ENCODE measurements around the gene GNB1L. TPM values are rescaled to one million over a fixed set of nuclear protein-coding genes. Genes with fewer than 3 reads are reported as not detected.

GNB1L gene
- total RNA-seq, 1 donor = 5.2 TPM

DNA sequence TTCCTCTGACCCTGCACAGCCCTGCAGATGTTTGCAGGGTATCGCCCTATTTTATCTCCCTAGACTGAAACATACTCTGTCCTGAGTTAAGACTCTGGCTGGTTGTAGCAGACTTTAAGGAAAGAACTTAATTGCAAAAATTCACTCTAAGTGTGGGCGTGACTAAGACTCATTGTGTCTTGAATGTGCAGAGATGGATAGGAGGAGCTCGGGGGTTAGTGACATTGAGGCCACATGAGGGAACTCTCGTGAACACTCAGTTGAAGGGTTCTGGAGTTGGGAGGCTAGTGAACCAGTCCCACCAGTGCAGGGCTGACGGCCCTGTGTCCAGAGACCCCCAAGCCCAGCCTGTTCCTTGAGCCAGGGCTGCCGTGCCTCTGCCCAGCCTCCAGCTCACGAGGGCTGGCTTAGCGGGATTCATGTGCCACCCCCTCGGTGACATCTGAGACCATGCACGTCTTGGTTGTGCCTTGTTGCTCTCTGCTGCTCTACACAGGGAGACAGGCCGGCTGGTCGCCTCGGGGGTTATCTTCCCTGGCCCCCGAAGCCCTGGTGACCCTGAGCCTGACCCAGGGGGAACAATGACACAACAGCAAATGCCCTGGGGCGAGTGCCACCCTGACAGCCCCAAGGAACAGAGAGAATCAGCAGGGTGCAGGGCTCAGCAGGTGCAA is 105.5 kb downstream of the GNB1L start:
- TF ChIP-seq, protein P1, sequence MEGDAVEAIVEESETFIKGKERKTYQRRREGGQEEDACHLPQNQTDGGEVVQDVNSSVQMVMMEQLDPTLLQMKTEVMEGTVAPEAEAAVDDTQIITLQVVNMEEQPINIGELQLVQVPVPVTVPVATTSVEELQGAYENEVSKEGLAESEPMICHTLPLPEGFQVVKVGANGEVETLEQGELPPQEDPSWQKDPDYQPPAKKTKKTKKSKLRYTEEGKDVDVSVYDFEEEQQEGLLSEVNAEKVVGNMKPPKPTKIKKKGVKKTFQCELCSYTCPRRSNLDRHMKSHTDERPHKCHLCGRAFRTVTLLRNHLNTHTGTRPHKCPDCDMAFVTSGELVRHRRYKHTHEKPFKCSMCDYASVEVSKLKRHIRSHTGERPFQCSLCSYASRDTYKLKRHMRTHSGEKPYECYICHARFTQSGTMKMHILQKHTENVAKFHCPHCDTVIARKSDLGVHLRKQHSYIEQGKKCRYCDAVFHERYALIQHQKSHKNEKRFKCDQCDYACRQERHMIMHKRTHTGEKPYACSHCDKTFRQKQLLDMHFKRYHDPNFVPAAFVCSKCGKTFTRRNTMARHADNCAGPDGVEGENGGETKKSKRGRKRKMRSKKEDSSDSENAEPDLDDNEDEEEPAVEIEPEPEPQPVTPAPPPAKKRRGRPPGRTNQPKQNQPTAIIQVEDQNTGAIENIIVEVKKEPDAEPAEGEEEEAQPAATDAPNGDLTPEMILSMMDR (IDR thresholded peaks at IDR 0.05; ENCODE audit: insufficient read depth, low read length) = no peak
- no peak for DNase-seq (ENCODE audit: low read depth)
- H3K4me3 ChIP-seq (ENCODE audit: low read depth, low read length) = no peak overlapping the region

DNA sequence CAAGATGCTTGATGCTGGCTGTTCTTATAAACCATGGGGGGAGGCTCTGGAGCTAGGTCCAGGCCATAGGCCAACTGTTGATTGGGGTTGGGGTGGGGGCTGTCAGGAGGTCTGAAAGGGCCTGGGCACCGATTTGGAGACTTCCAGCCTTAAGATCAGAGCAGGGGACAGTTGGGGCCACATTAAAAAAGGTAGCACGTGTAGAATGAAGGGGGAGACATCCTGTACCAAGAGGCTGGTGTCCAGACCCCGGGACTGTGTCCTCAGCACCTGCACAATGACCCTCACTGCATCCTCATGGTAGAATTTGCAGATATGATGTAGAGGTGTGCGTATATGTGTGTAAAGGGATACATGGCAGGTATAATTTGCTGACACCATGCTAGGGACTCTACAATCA is 106.5 kb downstream of the GNB1L start:
- TF ChIP-seq, protein P1 (IDR thresholded peaks at IDR 0.05; ENCODE audit: insufficient read depth, low read length) = no peak
- no peak for DNase-seq (ENCODE audit: low read depth)
- no peak overlapping the region for H3K4me3 ChIP-seq (ENCODE audit: low read depth, low read length)

DNA sequence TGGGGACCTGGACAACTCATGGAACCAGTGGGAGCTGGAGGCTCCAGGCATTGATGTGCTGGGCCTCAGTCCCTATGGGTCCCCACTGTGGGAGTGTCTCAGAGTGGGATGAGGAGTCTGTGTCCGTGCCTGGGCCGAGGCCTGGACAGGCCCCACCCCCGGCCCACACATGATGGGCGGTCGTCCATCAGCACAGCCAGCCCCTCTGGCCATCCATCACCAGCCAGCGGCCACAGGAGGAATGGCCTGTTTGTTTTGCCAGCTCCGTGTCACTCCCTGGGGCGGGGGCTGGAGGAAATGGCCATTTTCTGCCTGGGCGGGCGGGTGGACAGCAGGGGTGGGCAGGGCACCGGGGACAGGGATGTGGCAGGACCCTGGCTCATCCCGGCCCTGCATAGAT is 107.1 kb downstream of the GNB1L start:
- DNase-seq (ENCODE audit: low read depth) = no peak
- no peak overlapping the region for H3K4me3 ChIP-seq (ENCODE audit: low read depth, low read length)
- TF ChIP-seq, protein P1 (IDR thresholded peaks at IDR 0.05; ENCODE audit: insufficient read depth, low read length) = no peak

DNA sequence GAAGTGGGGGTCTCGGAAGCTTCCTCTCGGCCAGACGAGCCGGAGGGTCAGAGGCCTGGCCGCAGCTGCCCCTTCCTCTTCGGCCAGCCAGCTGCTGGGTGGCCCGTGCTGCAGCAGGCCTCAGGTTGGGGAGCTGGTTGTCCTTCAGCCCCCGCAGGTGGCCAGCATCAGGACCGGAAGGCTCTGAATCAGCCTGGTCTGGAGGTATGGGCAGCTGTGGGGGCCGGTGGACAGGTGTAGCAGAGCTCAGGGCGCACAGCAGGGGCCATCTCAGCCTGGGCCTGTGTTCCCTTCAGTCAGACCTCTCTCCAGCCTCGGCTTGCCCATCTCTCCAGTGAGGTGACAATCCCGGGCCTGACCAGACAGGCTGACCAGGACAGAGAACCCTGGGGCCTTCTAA is 107.9 kb downstream of the GNB1L start:
- TF ChIP-seq, protein P1 (IDR thresholded peaks at IDR 0.05; ENCODE audit: insufficient read depth, low read length) = no peak
- DNase-seq (ENCODE audit: low read depth) = no peak
- H3K4me3 ChIP-seq (ENCODE audit: low read depth, low read length) = no peak overlapping the region

DNA sequence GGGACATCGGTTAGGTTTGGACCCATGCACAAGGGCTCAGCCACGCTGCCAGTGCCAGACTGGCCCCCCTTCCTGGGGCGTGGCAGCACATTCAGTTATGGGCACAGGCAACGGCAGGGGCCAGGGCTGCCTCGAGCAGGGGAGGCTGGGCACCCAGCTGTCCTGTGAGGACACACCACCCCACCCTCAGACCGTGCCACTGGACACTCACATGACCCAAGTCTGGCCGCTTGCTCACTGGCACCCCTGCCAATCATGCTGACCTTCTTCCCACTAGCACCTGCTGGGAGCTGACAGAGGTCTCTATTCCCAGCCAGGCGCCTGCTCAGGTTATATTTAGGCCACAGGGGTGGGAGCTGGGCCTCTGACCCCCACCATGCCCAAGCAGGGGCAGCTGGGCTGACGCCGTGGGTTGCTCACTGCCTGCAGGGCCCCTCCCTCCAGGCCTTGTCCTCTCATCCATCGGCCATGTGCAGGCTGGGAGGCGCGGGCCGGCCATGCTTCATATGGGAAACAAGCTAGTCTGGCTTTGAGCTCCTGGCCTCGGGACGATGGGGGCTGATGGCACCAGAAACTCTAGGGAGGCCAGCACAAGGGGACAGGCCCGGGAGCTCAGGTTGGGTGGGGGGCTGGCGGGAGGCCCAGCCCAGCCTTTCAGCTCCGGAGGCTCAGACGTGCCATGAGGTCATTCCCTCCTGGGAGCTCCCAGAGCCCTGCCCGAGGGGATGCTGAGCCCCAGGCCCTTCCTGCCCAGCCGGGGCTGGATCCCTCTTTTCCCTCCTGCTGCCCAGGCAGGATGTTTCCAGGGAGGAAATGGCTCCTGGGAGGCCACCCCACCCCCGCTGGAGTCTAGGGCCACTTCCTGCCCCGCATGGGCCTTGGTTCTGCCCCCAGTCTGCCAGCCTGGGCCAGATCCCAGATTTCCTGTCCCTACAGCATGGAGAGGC is 109.2 kb downstream of the GNB1L start:
- H3K4me3 ChIP-seq (ENCODE audit: low read depth, low read length) = no peak overlapping the region
- TF ChIP-seq, protein P1 (IDR thresholded peaks at IDR 0.05; ENCODE audit: insufficient read depth, low read length) = no peak
- no peak for DNase-seq (ENCODE audit: low read depth)

DNA sequence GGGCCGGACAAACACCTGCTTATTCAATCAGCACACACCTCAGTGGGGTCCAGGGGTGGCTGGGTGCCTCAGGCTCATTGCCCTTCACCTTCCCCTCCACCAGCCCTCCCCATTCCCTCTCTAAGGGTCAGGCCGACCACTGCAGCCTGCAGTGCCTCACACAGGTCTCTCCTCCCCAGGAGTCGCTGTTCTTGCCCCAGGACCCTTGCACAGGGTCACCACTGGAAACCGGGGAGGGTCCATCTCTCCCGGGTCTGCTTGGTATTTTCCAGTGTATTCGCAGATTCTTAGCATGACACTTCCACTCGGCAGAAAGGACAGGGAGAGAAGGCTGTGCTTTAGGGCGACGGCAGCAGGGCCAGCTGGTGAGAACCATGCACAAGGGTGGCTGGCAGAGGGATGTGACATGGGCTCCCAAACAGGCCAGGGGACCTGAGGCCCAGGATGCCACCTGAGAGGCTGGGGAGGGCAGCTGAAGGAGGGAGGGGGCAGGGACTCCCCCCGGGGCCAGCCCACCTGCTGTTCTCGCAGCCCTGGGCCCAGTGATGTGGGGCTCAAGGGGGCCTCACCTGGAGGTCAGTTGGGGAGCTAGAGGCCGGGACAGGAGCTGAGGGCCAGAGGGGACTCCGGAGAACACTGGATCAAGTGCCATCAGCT is 110.2 kb downstream of the GNB1L start:
- H3K4me3 ChIP-seq (ENCODE audit: low read depth, low read length) = no peak overlapping the region
- no peak for DNase-seq (ENCODE audit: low read depth)
- TF ChIP-seq, protein P1 (IDR thresholded peaks at IDR 0.05; ENCODE audit: insufficient read depth, low read length) = no peak
